AG09319 (cell line): Measurements from ENCODE around the gene RASD1.

Experiments
- DNase-seq: peaks from one replicate; pipeline ENCODE4 v3.0.0-alpha.2; 2010; ENCODE audit warnings: low read depth; ENCODE audit errors: extremely low read depth
- CTCF ChIP-seq: IDR thresholded peaks from 2 replicates; pipeline ENCODE4 v1.5.1; 2011; ENCODE audit warnings: low read depth, mild to moderate bottlenecking, inconsistent platforms, low read length, moderate library complexity

RASD1 gene

GRCh38 chr17:17504341-17505140 is 8.3 kb upstream of the RASD1 start:
- no peak for TF ChIP-seq CTCF
- no peak for DNase-seq

GRCh38 chr17:17503566-17504130 is 7.5 kb upstream of the RASD1 start:
- DNase-seq: no peak

GRCh38 chr17:17502741-17503565 is 6.8 kb upstream of the RASD1 start:
- DNase-seq: no peak
- TF ChIP-seq CTCF: no peak

More at GRCh38 chr17:17503566-17504130, 7.5 kb upstream of the RASD1 start:
- TF ChIP-seq CTCF: no peak

DNA sequence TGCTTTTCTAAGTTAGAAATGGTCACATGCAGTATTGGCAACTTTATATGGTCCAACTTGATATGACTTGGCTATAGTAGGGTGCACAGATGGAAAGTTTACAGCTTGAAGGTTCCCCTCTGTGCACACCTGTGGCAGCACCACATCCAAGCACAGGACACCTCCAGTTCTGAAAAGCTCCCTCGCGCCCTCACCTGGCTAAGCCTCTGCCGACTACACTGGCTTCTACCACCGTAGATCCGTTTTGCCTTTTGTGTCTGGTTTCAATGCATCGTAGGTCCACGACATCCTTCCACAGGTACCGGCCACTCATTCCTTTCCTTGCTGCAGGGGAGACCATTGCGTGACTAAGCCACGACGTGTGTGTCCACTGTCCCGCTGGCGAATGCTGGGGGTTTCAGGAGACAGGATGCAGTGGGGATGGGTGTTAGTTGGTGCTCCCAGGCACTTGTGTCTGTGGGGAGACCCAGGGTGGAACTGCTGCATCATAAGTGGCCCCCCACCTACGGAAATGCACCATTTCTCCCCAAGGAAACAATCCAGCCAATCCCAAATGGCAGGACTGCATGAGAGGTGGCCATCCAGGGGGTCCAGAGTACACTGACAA is 4.9 kb upstream of the RASD1 start:
- DNase-seq: no peak
- TF ChIP-seq CTCF: no peak

GRCh38 chr17:17499402-17500145 is 3.4 kb upstream of the RASD1 start:
- TF ChIP-seq CTCF: no peak
- no peak for DNase-seq

DNA sequence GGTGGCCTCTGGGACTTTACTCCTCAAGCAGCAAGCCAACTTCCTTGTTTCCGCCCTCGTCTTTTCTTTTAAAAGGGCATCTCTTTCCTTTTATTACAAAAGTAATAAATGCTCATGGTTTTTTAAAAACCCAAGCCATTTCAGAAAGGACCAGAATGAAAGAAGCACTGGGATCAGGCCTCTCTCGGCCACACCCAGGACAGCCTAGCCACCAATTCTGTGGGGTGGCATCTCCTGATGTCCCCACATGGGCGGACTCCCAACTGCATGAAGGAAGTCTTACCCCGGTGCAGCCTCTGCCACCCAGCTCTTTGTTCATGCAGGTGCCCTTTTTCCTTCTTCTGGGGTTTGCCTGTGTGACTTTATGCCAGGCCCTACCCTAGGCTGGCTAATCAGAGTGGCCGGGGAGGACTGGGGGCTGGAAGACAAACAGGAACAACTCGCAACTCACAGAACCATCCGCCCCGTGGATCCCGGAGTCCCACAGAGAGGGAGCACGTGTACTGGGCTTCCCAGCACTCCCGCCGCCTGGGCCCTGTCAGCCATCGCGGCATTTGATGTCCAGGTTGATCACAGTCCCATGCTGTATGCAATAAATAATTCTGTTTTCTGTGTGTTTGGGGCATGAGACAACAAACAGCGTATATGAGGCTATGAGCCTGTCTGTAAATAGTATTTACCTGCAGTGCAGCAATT is 2.6 kb upstream of the RASD1 start:
- DNase-seq: no peak
- no peak for TF ChIP-seq CTCF
